NCI-H2196 treated with DMSO at 0.1 percent for 48 hours (cell line): Measurements from ENCODE around the gene MYOM1.
"Not testable (repeated sequence)": the region's sequence is repeated elsewhere in the genome, so short reads cannot be mapped to it uniquely, and the experiment has no call there.

ENCODE experiments used
- DNase-seq: peaks from one replicate; lab custom pipeline; 2025; ENCODE audit not compliant: unreplicated experiment; lab: John Stamatoyannopoulos, UW

Gene MYOM1

GRCh38 chr18:3221496-3221895 is 1.7 kb upstream of the MYOM1 start:
- no peak for DNase-seq

- not testable (repeated sequence) for DNase-seq
Observed at GRCh38 chr18:3220868-3221267, 1.1 kb upstream of the MYOM1 start.

GRCh38 chr18:3219241-3219630 is 532 bp downstream of the MYOM1 start:
- DNase-seq = no peak

- no peak for DNase-seq
Observed at GRCh38 chr18:3218819-3219218, 949 bp downstream of the MYOM1 start.

GRCh38 chr18:3217948-3218647 is 1.7 kb downstream of the MYOM1 start:
- DNase-seq = no peak

- no peak for DNase-seq
Observed at GRCh38 chr18:3216987-3217386, 2.8 kb downstream of the MYOM1 start.

GRCh38 chr18:3214855-3215637 is 4.7 kb downstream of the MYOM1 start:
- no peak for DNase-seq

GRCh38 chr18:3213300-3214059 is 6.3 kb downstream of the MYOM1 start:
- DNase-seq = no peak

- no peak for DNase-seq
Observed at GRCh38 chr18:3212657-3213056, 7.1 kb downstream of the MYOM1 start.

- no peak for DNase-seq
Observed at GRCh38 chr18:3211236-3211992, 8.4 kb downstream of the MYOM1 start.

- no peak for DNase-seq
Observed at GRCh38 chr18:3209859-3210569, 9.8 kb downstream of the MYOM1 start.

- no peak for DNase-seq
Observed at GRCh38 chr18:3207565-3207964, 12.2 kb downstream of the MYOM1 start.

- no peak for DNase-seq
Observed at GRCh38 chr18:3205239-3205638, 14.5 kb downstream of the MYOM1 start.

- no peak for DNase-seq
Observed at GRCh38 chr18:3199942-3200645, 19.7 kb downstream of the MYOM1 start.

- DNase-seq = not testable (repeated sequence)
Observed at GRCh38 chr18:3198260-3198860, 21.4 kb downstream of the MYOM1 start.

- DNase-seq = no peak
Observed at GRCh38 chr18:3194947-3195612, 24.7 kb downstream of the MYOM1 start.

- DNase-seq = no peak
Observed at GRCh38 chr18:3193331-3193730, 26.4 kb downstream of the MYOM1 start.

GRCh38 chr18:3192752-3193151 is 27.0 kb downstream of the MYOM1 start:
- DNase-seq = no peak

GRCh38 chr18:3192286-3192685 is 27.5 kb downstream of the MYOM1 start:
- no peak for DNase-seq
